Type B pancreatic cell (in vitro differentiated cells): ENCODE data around the gene MAP3K14. TPM values are rescaled to one million over a fixed set of nuclear protein-coding genes. Genes with fewer than 3 reads are reported as not detected.

Experiments used
- DNase-seq: peaks from one replicate; pipeline ENCODE4 v3.0.0; 2021; ENCODE audit warnings: mixed read lengths; ENCODE audit not compliant: unreplicated experiment; ENCODE audit errors: extremely low spot score
- H3K27ac Mint-ChIP-seq: 2 replicates; pipeline ENCODE4 v1.8.0; 2021; ENCODE audit warnings: mild to moderate bottlenecking, mixed read lengths
- H3K27me3 Mint-ChIP-seq: 2 replicates; pipeline ENCODE4 v1.8.0; 2021; ENCODE audit warnings: mixed read lengths
- H3K36me3 Mint-ChIP-seq: 2 replicates; pipeline ENCODE4 v1.8.0; 2021; ENCODE audit warnings: mixed read lengths
- H3K4me1 Mint-ChIP-seq: one replicate; pipeline ENCODE4 v1.8.0; 2021; ENCODE audit warnings: mixed read lengths; ENCODE audit not compliant: unreplicated experiment
- H3K4me3 Mint-ChIP-seq: 2 replicates; pipeline ENCODE4 v1.8.0; 2021; ENCODE audit warnings: mild to moderate bottlenecking, mixed read lengths
- H3K9me3 Mint-ChIP-seq: 2 replicates; pipeline ENCODE4 v1.8.0; 2021; ENCODE audit warnings: mixed read lengths
- total RNA-seq: library from RNA; stranded (reverse); gene quantifications from 2 replicates; pipeline ENCODE4 v1.2.1, GENCODE V29; 2021; ENCODE audit warnings: low replicate concordance
- TF ChIP-seq, protein P1 (sequence below): fragments of 200-600 bp; sonication (generic); conservative IDR thresholded peaks from 2 replicates; pipeline ENCODE4 v1.5.0; 2021; ENCODE audit warnings: antibody characterized with exemption, mild to moderate bottlenecking

Gene MAP3K14
- total RNA-seq, 1 donor from 2014 or later: 10.4 TPM

GRCh38 chr17:45221081-45222013 is 95.5 kb downstream of the MAP3K14 start, which contains the start of gene FMNL1:
TSS of gene FMNL1 (plus strand) at chr17:45221885. CDS start at chr17:45222125, 240 bp downstream.
- Mint-ChIP-seq H3K27me3 (peaks cover 70% of the 10 kb centered on the region), H3K36me3 (no peaks in the 10 kb centered on the region), H3K27ac (no peak within 1 kb of the TSS), H3K4me3 (peak within 1 kb of the TSS; percentile 77), H3K9me3 (no peaks in the 10 kb centered on the region), H3K4me1 (peaks cover 5% of the 10 kb centered on the region)
- DNase-seq: no peak
- TF ChIP-seq, protein P1, sequence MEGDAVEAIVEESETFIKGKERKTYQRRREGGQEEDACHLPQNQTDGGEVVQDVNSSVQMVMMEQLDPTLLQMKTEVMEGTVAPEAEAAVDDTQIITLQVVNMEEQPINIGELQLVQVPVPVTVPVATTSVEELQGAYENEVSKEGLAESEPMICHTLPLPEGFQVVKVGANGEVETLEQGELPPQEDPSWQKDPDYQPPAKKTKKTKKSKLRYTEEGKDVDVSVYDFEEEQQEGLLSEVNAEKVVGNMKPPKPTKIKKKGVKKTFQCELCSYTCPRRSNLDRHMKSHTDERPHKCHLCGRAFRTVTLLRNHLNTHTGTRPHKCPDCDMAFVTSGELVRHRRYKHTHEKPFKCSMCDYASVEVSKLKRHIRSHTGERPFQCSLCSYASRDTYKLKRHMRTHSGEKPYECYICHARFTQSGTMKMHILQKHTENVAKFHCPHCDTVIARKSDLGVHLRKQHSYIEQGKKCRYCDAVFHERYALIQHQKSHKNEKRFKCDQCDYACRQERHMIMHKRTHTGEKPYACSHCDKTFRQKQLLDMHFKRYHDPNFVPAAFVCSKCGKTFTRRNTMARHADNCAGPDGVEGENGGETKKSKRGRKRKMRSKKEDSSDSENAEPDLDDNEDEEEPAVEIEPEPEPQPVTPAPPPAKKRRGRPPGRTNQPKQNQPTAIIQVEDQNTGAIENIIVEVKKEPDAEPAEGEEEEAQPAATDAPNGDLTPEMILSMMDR: no peak

DNA sequence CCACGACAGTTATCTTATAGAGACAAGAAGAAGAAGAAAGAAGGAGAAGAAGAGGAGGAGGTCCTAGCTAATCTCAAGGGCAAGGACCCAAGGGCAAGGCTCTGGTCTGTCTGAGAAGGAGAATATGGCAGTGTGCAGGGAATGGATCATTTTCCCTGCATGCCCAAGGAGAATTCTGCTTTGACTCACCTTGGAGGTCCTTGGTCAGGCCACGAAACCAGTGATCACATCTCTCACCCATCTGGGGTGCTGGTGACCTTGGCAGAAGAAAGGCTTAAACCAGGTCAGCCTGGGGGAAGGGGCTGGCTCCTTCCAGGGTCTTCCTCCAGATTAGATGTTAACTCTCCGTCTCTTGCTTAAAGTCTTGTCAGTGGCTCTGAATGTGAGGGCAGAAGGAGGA is 96.7 kb downstream of the MAP3K14 start:
- TF ChIP-seq, protein P1: no peak
- no peak for DNase-seq
- no peak overlapping the region for H3K4me3 Mint-ChIP-seq
- peak overlapping the region; percentile 41 for H3K27ac Mint-ChIP-seq
- H3K36me3 Mint-ChIP-seq: no peaks in the 10 kb centered on the region
- no peaks in the 10 kb centered on the region for H3K9me3 Mint-ChIP-seq
- peaks cover 61% of the 10 kb centered on the region for H3K27me3 Mint-ChIP-seq
- H3K4me1 Mint-ChIP-seq: peaks cover 5% of the 10 kb centered on the region

- H3K9me3 Mint-ChIP-seq: no peaks in the 10 kb centered on the region
- peaks cover 52% of the 10 kb centered on the region for H3K27me3 Mint-ChIP-seq
- peaks cover 5% of the 10 kb centered on the region for H3K4me1 Mint-ChIP-seq
- H3K4me3 Mint-ChIP-seq: peak overlapping the region; percentile 78
- no peaks in the 10 kb centered on the region for H3K36me3 Mint-ChIP-seq
- no peak overlapping the region for H3K27ac Mint-ChIP-seq
- DNase-seq: peak; percentile 91
- TF ChIP-seq, protein P1: peak; percentile 95
Observed at GRCh38 chr17:45218895-45219661, 97.7 kb downstream of the MAP3K14 start.

Other genes starting within 250 kb of the MAP3K14 start
- 45.8 and 56.1 TPM in 2 replicates for gene PLCD3, start 184.5 kb downstream of the MAP3K14 start, total RNA-seq
- gene ACBD4, start 181.3 kb downstream of the MAP3K14 start, total RNA-seq: 9.8 and 11.5 TPM in 2 replicates
- 27.5 and 34.5 TPM in 2 replicates for gene HEXIM1, start 168.5 kb downstream of the MAP3K14 start, total RNA-seq
- 5.3 and 11.5 TPM in 2 replicates for gene HEXIM2, start 155.1 kb downstream of the MAP3K14 start, total RNA-seq
- 1.9 and 6.0 TPM in 2 replicates for gene FMNL1, start 95.1 kb downstream of the MAP3K14 start, total RNA-seq
- gene SPATA32, start 54.9 kb downstream of the MAP3K14 start, total RNA-seq: not detected in 2 replicates
- gene ARHGAP27, start 115.8 kb upstream of the MAP3K14 start, total RNA-seq: 26.8 and 56.2 TPM in 2 replicates
- 42.1 and 63.1 TPM in 2 replicates for gene PLEKHM1, start 173.7 kb upstream of the MAP3K14 start, total RNA-seq